ENCODE data around the gene GOLGA2.

GOLGA2 gene

GRCh38 chr9:128254855-128255759 lies 20.7 kb downstream of the GOLGA2 start:
- DNase-seq (ENCODE audit: low read depth): peak; percentile 31

DNA sequence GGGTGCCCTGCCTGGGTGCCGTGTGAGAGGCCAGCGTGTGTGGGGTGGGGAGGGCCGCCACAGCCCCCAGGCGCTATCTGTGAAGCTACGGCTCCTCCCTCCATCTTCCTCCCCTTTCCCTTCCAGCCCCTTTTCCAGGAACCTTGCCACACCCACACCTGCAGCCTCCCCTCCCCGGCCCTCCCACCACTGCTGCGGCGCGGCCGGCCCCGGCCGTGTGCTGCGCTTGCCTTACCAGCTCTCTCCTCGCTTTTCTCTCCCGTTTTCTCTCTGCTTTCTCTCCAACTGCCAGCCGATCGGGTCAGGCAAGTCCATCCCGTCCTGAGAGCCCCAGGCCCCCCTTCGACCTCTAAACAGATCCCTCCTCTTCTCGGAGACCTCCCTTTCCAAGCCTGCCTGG lies 21.4 kb downstream of the GOLGA2 start:
- DNase-seq (ENCODE audit: low read depth): no peak

- DNase-seq (ENCODE audit: low read depth): no peak
These were observed 21.8 kb downstream of the GOLGA2 start for GRCh38 chr9:128253991-128254346.

- no peak for DNase-seq (ENCODE audit: low read depth)
These were observed 22.4 kb downstream of the GOLGA2 start for GRCh38 chr9:128253140-128253990.

DNA sequence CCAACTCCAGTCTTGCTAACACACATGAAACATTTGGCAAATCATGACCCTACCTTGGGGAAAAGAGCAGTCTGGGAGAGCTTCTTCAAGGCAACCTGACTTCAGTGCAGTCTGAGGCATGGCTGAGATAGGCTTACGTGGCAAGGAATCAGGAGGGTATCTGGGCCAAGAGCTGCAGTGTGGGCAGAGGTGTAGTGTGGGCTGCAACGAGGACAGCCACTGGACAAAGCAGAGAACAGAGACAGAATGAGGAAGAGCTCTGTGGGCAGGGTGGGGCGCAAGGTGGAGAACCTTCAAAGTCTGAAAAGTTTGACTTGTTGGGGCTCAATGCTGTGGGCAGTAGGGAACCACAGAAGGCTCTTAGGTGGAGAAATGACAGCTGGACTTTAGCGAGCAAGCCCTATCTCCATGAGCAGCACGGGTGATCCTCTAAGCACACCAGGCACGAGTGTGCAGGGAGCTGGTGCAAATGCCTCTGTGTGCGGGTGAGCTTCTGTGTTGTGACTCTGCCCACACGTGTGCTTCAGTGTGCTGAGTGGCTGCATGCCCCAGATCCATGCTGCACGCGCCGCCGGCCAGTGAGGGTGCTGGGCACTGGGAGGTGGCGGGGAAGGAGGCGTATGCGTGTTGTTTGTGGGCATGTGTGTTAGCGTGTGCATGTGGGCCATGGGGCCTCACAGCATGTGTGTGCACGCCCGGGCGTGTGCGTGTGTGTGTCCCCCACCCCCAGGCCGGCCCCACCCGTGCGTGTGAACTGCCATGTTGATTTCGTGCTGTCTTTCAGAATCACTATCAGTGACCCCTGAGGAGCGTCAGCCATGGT lies 23.3 kb downstream of the GOLGA2 start:
- DNase-seq (ENCODE audit: low read depth): no peak

DNA sequence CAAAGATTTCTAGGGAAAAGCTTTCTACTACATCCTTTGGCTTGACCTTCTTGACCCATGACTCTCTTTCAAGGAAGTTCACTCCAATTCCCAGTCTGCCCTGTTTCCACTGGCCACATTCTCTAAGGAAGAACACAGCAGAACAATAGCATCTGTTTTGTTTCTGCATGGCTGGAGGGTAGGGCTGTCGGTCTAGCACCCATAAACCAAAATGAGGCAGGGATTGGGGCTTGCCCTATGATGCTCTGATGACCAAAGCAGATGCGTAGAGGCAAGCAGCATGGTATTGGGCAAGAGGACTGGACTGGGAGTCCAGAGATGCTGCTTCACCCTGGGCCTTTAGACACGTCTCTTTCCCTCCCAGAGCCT lies 24.1 kb downstream of the GOLGA2 start:
- no peak for DNase-seq (ENCODE audit: low read depth)

DNA sequence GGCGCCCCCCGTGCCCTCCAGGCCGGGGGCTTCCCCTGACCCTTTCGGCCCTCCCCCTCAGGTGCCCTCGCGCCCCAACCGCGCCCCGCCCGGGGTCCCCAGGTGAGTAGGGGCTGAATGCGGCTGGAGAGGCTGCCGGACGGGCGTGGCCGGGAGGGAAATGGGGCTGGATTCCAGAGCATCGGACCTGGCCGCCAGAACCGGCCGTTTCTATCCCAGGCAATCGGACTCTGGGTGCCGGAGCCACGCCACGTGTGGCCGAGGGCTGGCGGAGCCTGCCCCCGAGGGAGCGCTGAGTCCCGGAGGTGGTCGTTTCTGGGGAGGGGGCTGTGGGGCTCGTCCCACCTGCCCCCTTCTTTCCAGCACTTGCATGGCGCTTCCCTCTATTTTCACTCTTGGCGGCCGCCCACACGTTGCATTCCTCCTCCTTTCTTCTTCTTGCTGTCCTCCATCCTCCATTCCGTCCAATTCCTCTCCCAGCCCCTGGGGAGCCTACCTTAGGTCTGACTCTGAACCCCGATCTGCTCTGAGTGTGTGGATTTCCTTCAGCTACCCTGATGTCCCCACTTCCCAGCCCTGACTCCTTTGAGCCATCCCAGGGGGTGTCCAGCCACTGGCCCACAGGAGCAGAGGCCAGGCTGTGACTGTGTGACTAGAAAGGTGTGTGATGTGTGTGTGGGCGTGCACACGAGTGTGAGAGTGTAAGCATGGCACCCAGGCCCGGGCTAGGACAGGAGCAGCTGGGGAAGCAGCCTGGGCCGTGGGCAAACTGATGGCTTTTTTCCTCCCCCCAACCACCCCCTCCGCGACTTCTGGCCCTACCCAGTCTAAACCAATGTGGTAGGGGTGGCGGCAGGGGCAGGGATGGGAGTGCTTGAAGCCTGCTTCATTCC lies 24.7 kb downstream of the GOLGA2 start:
- no peak for DNase-seq (ENCODE audit: low read depth)

GRCh38 chr9:128249908-128250838 lies 25.6 kb downstream of the GOLGA2 start:
- DNase-seq (ENCODE audit: low read depth): peak; percentile 97

- no peak for DNase-seq (ENCODE audit: low read depth)
These were observed 26.3 kb downstream of the GOLGA2 start for GRCh38 chr9:128249558-128249907.

- no peak for DNase-seq (ENCODE audit: low read depth)
These were observed 28.5 kb downstream of the GOLGA2 start for GRCh38 chr9:128247226-128247803.

GRCh38 chr9:128246471-128246870 lies 29.3 kb downstream of the GOLGA2 start:
- DNase-seq (ENCODE audit: low read depth): no peak

DNA sequence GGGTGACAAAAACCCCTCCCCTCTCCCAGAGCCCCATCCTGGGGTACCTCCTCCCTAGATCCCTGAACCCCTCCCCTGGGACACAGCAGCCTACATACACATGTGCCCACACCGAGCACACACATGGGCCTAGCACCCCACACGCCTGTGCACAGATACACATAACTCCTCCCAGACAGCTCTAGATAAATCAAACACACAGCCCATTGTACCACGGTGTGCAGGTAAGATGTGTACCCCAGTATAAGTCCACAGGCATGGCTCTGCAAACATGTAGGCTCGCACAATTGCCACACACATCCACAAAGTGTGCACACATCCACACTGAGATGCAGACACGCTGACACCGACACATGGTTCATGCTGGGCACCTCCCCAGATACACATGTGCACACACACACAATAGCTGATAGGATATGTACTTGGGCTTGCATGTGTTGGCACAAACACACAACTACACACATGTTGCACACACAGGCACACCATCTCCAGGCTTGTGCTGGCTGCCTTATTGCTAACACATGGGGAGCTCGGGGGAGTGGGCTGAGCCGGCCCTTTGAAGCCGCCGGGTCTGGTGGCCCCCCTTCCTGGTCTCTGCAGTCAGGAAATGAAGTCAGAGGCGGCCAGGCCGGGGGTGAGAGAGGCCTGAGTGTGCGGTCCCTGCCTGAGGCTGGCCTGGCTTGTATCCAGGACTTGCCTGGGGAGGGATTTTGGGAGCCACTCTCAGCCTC lies 30.2 kb downstream of the GOLGA2 start:
- no peak for DNase-seq (ENCODE audit: low read depth)

- no peak for DNase-seq (ENCODE audit: low read depth)
These were observed 31.0 kb downstream of the GOLGA2 start for GRCh38 chr9:128244837-128245231.

DNA sequence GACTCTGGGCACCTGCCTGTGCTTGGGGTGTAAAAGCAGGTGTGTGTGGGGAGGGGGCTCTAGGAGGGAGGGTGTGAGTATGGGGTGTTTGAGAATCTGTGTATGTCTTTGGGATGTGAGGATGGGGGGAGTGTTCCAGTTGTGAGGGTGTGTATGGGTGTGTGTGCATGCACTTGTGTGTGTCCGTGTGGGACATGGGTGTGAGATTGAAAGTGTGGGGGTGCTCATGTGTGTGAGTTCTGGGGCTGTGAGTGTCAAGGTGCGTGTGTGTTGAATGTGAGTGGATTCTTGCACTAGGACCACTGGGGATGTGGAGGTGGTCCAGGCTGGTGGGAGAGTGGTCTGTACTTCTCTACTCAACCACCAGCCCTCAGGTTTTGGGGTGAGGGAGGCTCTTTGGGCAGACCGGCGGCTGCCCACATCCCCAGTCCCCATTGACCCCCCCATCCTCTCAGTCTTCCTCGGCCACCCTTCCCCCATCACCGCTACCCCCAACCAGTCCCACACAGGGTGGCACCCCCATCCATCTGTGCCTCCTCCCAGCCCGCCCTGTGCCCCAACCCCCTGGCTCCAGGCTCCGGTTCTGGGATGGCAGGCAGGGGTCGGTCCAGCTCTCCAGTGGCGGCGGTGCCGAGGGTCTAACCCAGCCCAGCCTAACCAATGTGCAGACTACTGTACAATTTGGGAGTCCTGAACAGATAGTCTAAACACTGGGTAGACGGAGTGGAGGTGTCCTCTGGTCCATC lies 31.5 kb downstream of the GOLGA2 start:
- DNase-seq (ENCODE audit: low read depth): no peak

DNA sequence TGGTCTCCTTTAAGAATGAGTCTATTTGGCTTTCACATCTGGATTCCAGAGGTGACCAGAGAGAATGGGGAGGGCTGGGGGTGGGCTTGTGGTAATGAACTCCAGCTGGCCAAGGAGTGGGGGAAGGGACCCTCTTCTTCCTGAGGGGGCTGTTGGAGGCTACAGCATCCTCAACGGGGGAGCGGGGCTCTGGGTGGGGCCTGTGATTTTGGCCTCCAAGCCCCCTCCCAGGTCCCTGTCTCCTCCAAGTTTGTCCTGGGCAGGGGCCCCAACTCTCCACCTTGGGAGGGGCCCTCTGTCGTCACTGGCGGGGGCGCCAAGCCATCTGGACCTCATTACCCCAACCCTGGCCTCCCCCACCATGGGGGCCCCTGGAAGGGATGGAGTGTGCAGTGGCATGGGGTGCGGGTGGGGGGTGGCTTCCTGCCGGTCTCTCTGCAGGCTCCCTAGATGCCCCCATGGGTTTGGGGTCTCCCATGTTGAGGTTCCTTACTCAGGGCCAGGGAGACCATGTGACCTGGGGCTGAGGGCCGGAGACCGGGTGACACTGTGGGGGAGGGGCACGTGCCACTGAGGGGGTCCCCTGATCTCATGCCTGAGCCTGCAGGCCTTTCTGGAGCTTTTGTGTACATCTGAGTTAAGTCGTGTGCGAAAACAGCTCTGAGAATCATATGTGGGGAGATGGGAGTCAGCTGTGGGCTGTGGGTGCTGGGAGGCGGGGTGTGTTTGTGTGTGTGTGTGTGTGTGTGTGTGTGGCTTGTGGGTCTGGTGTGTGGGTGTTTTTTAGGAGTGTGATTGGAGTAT lies 32.4 kb downstream of the GOLGA2 start:
- DNase-seq (ENCODE audit: low read depth): no peak

DNA sequence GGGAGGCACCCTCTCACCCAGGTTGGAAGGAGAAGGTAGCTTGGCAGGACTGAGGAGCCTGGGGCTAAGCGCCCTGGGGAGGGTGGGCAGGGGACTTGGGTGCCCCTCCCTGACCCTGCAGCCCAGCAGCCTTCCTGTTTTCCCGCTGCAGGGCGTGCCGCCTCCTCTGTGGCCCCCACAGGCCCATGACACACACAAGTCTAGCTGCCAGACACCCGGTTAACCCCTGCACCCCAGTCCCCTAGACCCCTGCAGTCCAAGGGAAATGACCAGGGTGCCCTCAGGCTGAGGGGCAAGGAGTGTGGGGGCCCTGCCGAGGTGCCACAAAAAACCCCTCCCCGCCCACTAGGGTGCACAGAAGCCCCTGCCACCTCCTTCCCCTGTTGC lies 33.0 kb downstream of the GOLGA2 start:
- DNase-seq (ENCODE audit: low read depth): no peak

DNA sequence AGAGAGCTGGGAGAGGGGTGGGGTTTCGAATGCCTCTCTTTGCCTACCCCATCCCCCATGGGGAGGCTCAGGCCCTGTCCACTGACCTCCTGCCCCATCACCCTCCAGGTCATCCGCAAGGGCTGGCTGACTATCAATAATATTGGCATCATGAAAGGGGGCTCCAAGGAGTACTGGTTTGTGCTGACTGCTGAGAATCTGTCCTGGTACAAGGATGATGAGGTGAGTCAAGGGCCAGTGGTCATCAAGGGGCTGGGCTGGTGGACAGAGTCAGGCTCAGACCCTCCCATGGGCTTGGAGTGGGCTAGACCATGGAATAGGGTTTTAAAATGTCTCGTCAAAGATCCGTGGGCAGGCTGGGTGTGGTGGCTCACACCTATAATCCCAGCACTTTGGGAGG lies 33.7 kb downstream of the GOLGA2 start:
- DNase-seq (ENCODE audit: low read depth): no peak
